SK-N-SH treated with all-trans-retinoic acid at 6 μM for 48 hours (cell line): ENCODE data around the gene NBAS.

Experiments
- ATAC-seq: fragments of 200-7000 bp; cut with Tn5 transposase; 3 replicates; pipeline ENCODE4 v1.9.1; 2020; ENCODE audit warnings: mild to moderate bottlenecking, moderate library complexity
- ARNTL ChIP-seq: fragments of 450-650 bp; formaldehyde crosslinking; IDR thresholded peaks from 2 replicates; pipeline ENCODE4 v1.5.0; 2020; ENCODE audit warnings: low read depth, mild to moderate bottlenecking, moderate library complexity, borderline replicate concordance
- BACH2 ChIP-seq: fragments of 250-450 bp; sonication (Bioruptor Pico); IDR thresholded peaks from 2 replicates; pipeline ENCODE4 v1.9.0; 2021; ENCODE audit warnings: mild to moderate bottlenecking, borderline replicate concordance
- CREB5 ChIP-seq: fragments of 250-450 bp; sonication (Bioruptor Pico); IDR thresholded peaks from 2 replicates; pipeline ENCODE4 v1.5.1; 2020; ENCODE audit warnings: low read depth, mild to moderate bottlenecking, moderate library complexity
- CSRNP3 ChIP-seq: fragments of 250-450 bp; sonication (Bioruptor Pico); IDR thresholded peaks from 2 replicates; pipeline ENCODE4 v1.5.1; 2021; ENCODE audit warnings: mild to moderate bottlenecking, moderate library complexity
- ESRRG ChIP-seq: fragments of 250-450 bp; sonication (Bioruptor Pico); IDR thresholded peaks from 2 replicates; pipeline ENCODE4 v1.6.1; 2021; ENCODE audit warnings: mild to moderate bottlenecking
- GLIS3 ChIP-seq: fragments of 250-450 bp; sonication (Bioruptor Pico); IDR thresholded peaks from 2 replicates; pipeline ENCODE4 v1.5.0; 2020; ENCODE audit warnings: mild to moderate bottlenecking, moderate library complexity
- OSR1 ChIP-seq: fragments of 250-450 bp; sonication (Bioruptor Pico); IDR thresholded peaks from 2 replicates; pipeline ENCODE4 v1.8.0; 2022; ENCODE audit warnings: moderate library complexity, mild to moderate bottlenecking, inconsistent platforms
- PATZ1 ChIP-seq: fragments of 250-450 bp; sonication (Bioruptor Pico); IDR thresholded peaks from 2 replicates; pipeline ENCODE4 v1.8.0; 2020; ENCODE audit warnings: mild to moderate bottlenecking, moderate library complexity, borderline replicate concordance
- POU6F1 ChIP-seq: fragments of 250-450 bp; sonication (Bioruptor Pico); IDR thresholded peaks from 2 replicates; pipeline ENCODE4 v1.8.0; 2021; ENCODE audit warnings: low read depth, mild to moderate bottlenecking, moderate library complexity, borderline replicate concordance
- PPARA ChIP-seq: fragments of 250-450 bp; sonication (Bioruptor Pico); IDR thresholded peaks from 2 replicates; pipeline ENCODE4 v1.5.0; 2020; ENCODE audit warnings: mild to moderate bottlenecking, borderline replicate concordance
- SNAI2 ChIP-seq: fragments of 250-450 bp; sonication (Bioruptor Pico); IDR thresholded peaks from 2 replicates; pipeline ENCODE4 v1.5.0; 2020; ENCODE audit warnings: mild to moderate bottlenecking, moderate library complexity
- TCF4 ChIP-seq: fragments of 250-450 bp; sonication (Bioruptor Pico); IDR thresholded peaks from 2 replicates; pipeline ENCODE4 v1.8.0; 2021; ENCODE audit warnings: mild to moderate bottlenecking, moderate library complexity, borderline replicate concordance
- TOX ChIP-seq: fragments of 250-450 bp; sonication (Bioruptor Pico); IDR thresholded peaks from 2 replicates; pipeline ENCODE4 v1.8.0; 2021; ENCODE audit warnings: mild to moderate bottlenecking, moderate library complexity, borderline replicate concordance
- ZC3H10 ChIP-seq: fragments of 250-450 bp; sonication (Bioruptor Pico); IDR thresholded peaks from 2 replicates; pipeline ENCODE4 v1.5.1; 2021; ENCODE audit warnings: mild to moderate bottlenecking, moderate library complexity
- ZFP3 ChIP-seq: fragments of 250-450 bp; sonication (Bioruptor Pico); IDR thresholded peaks from 2 replicates; pipeline ENCODE4 v1.5.0; 2020; ENCODE audit warnings: mild to moderate bottlenecking, moderate library complexity
- ZNF565 ChIP-seq: fragments of 450-650 bp; formaldehyde crosslinking; conservative IDR thresholded peaks from 2 replicates; pipeline ENCODE4 v1.5.0; 2020; ENCODE audit warnings: low read depth, mild to moderate bottlenecking, moderate library complexity
- ZNF70 ChIP-seq: fragments of 450-650 bp; formaldehyde crosslinking; IDR thresholded peaks from 2 replicates; pipeline ENCODE4 v1.5.0; 2020; ENCODE audit warnings: mild to moderate bottlenecking, moderate library complexity
- ZNF8 ChIP-seq: fragments of 450-650 bp; formaldehyde crosslinking; IDR thresholded peaks from 2 replicates; pipeline ENCODE4 v1.5.0; 2020; ENCODE audit warnings: mild to moderate bottlenecking, moderate library complexity

The NBAS gene

GRCh38 chr2:15119722-15120175 is 441.4 kb downstream of the NBAS start:
- ATAC-seq = no peak
- TF ChIP-seq PATZ1 (CRISPR knock-in tag) (no peak), CREB5 (CRISPR knock-in tag) (no peak), TCF4 (no peak), PPARA (CRISPR knock-in tag) (no peak), GLIS3 (no peak), ZC3H10 (CRISPR knock-in tag) (no peak), ARNTL (CRISPR knock-in tag) (no peak), ZFP3 (CRISPR knock-in tag) (no peak), BACH2 (CRISPR knock-in tag) (no peak), OSR1 (CRISPR knock-in tag) (no peak), ZNF565 (CRISPR knock-in tag) (no peak), POU6F1 (CRISPR knock-in tag) (no peak), CSRNP3 (CRISPR knock-in tag) (no peak), SNAI2 (CRISPR knock-in tag) (no peak), ZNF8 (no peak), ESRRG (CRISPR knock-in tag) (no peak), ZNF70 (CRISPR knock-in tag) (no peak), TOX (CRISPR knock-in tag) (no peak)

- ATAC-seq = no peak
- no peak for TF ChIP-seq BACH2 (CRISPR knock-in tag)
- TF ChIP-seq, all 23 proteins: peak for 0
These were observed 443.6 kb downstream of the NBAS start for GRCh38 chr2:15117409-15118050.
